Thyroid gland (tissue), 4 donors: Measurements from ENCODE around the gene SPRR4. TPM values are rescaled to one million over a fixed set of nuclear protein-coding genes. Genes with fewer than 3 reads are reported as not detected.

Experiments used
- DNase-seq, 2 donors: peaks; one replicate each; pipeline ENCODE4 v3.0.0-alpha.2; 2019
- H3K27ac ChIP-seq, 3 donors: fragments of 200-600 bp; sonication (generic); 1 replicate in 2 of 3; 2 replicates in 1 of 3; pipeline ENCODE4 v1.5.1; 2016 to 2019; ENCODE audit warnings: mild to moderate bottlenecking in 1 of 3, moderate library complexity in 1 of 3
- H3K27me3 ChIP-seq: fragments of 200-600 bp; sonication (generic); one replicate; pipeline ENCODE4 v1.5.1; 2019
- H3K36me3 ChIP-seq, 2 donors: fragments of 200-600 bp; sonication (generic); one replicate each; pipeline ENCODE4 v1.5.1; 2016 to 2019
- H3K4me1 ChIP-seq, 2 donors: fragments of 200-600 bp; sonication (generic); one replicate each; pipeline ENCODE4 v1.5.1; 2017 to 2019
- H3K4me3 ChIP-seq, 3 donors: fragments of 200-600 bp; sonication (generic); replicated peaks in 1 of 3; 1 replicate in 2 of 3; 2 replicates in 1 of 3; pipeline ENCODE4 v1.5.1; 2016; ENCODE audit warnings: mild to moderate bottlenecking in 1 of 3
- H3K9me3 ChIP-seq: fragments of 200-600 bp; sonication (generic); one replicate; pipeline ENCODE4 v1.5.1; 2017
- CTCF ChIP-seq, 6 experiments: fragments of 200-600 bp in 3 of 6; fragments of 450-650 bp in 3 of 6; sonication (generic) in 3 of 6; IDR thresholded peaks; one replicate each; pipeline ENCODE4 v1.5.1; 2016 to 2019; ENCODE audit warnings: antibody characterized with exemption in 6 of 6, mild to moderate bottlenecking in 2 of 6, inconsistent platforms in 1 of 6, moderate library complexity in 1 of 6
- POLR2A ChIP-seq, 2 donors: fragments of 450-650 bp; IDR thresholded peaks; one replicate each; pipeline ENCODE4 v1.6.1; 2017; ENCODE audit warnings: antibody characterized with exemption in 2 of 2, mild to moderate bottlenecking in 2 of 2, moderate library complexity in 1 of 2
- WGBS, 2 donors: methylation state at CpG; one replicate each; pipeline ENCODE4 v1.1.5; 2017; 5-methylcytosine and 5-hydroxymethylcytosine counted together
- intact Hi-C: fragments of 100-400 bp; cut with DNase I; formaldehyde crosslinking; loops from one replicate; pipeline ENCODE4 v1.15.1; 2023
- total RNA-seq, 4 donors: library from RNA; depleted of rRNA; stranded (reverse); fragments of >200 nt; gene quantifications; one replicate each; pipeline ENCODE4 v1.2.3, GENCODE V29; 2016

SPRR4 gene
- total RNA-seq, 4 donors from 2014 or later, result not detected

GRCh38 chr1:152946651-152947256 lies 23.7 kb upstream of the SPRR4 start, which contains the start of gene SPRR5:
Gene SPRR5, plus strand, starts transcription at chr1:152947206. Its CDS starts 1,349 bp downstream, at chr1:152948555.
- Histone ChIP-seq H3K4me1 (no peaks in the 10 kb centered on the region), H3K27me3 (no peaks in the 10 kb centered on the region), H3K36me3 (no peaks in the 10 kb centered on the region), H3K9me3 (no peaks in the 10 kb centered on the region), H3K4me3 (no peak within 1 kb of the TSS), H3K27ac (no peak within 1 kb of the TSS)
- TF ChIP-seq POLR2A (IDR thresholded peaks at IDR 0.05), result no peak
- TF ChIP-seq CTCF (IDR thresholded peaks at IDR 0.05), result no peak
- intact Hi-C loops, result no loop called here
- DNase-seq, result no peak
- WGBS, 2 donors, result 79 to 88% methylated on average over 4 of the region's 4 CpGs

- Histone ChIP-seq H3K4me1 (no peaks in the 10 kb centered on the region), H3K36me3 (no peaks in the 10 kb centered on the region), H3K27me3 (no peaks in the 10 kb centered on the region), H3K4me3 (no peak overlapping the region), H3K27ac (no peak overlapping the region), H3K9me3 (no peaks in the 10 kb centered on the region)
- TF ChIP-seq CTCF (IDR thresholded peaks at IDR 0.05), result no peak
- no peak for TF ChIP-seq POLR2A (IDR thresholded peaks at IDR 0.05)
- no peak for DNase-seq
- intact Hi-C loops, result no loop called here
- WGBS, 2 donors, result 79 to 83% methylated on average over 5 of the region's 5 CpGs
These were observed 18.7 kb upstream of the SPRR4 start for GRCh38 chr1:152951711-152952110.

- Histone ChIP-seq H3K4me3 (no peak overlapping the region), H3K4me1 (no peaks in the 10 kb centered on the region), H3K27me3 (no peaks in the 10 kb centered on the region), H3K36me3 (no peaks in the 10 kb centered on the region), H3K9me3 (no peaks in the 10 kb centered on the region), H3K27ac (no peak overlapping the region)
- WGBS, 2 donors, result 68 to 70% methylated on average over 7 of the region's 7 CpGs
- intact Hi-C loops, result no loop called here
- no peak for TF ChIP-seq CTCF (IDR thresholded peaks at IDR 0.05)
- no peak for TF ChIP-seq POLR2A (IDR thresholded peaks at IDR 0.05)
- DNase-seq, result no peak
These were observed 16.7 kb upstream of the SPRR4 start for GRCh38 chr1:152953761-152954160.

- 89 to 92% methylated on average over 6 of the region's 6 CpGs for WGBS, 2 donors
- no peak for DNase-seq
- no peaks in the 10 kb centered on the region for H3K9me3 ChIP-seq
- no peak for TF ChIP-seq CTCF (IDR thresholded peaks at IDR 0.05)
- no peak for TF ChIP-seq POLR2A (IDR thresholded peaks at IDR 0.05)
- no peak overlapping the region for H3K27ac ChIP-seq
- no peaks in the 10 kb centered on the region for H3K36me3 ChIP-seq
- no peaks in the 10 kb centered on the region for H3K4me1 ChIP-seq
- no peak overlapping the region for H3K4me3 ChIP-seq
- intact Hi-C loops, result no loop called here
- H3K27me3 ChIP-seq, result no peaks in the 10 kb centered on the region
These were observed 16.0 kb upstream of the SPRR4 start for GRCh38 chr1:152954436-152954835.

- H3K36me3 ChIP-seq, result no peaks in the 10 kb centered on the region
- TF ChIP-seq POLR2A (IDR thresholded peaks at IDR 0.05) (no peak), CTCF (IDR thresholded peaks at IDR 0.05) (no peak)
- DNase-seq, result no peak
- no peaks in the 10 kb centered on the region for H3K27me3 ChIP-seq
- no peak overlapping the region for H3K4me3 ChIP-seq
- 82 to 91% methylated on average over 3 of the region's 3 CpGs for WGBS, 2 donors
- H3K27ac ChIP-seq, result no peak overlapping the region
- no peaks in the 10 kb centered on the region for H3K9me3 ChIP-seq
- intact Hi-C loops, result no loop called here
- no peaks in the 10 kb centered on the region for H3K4me1 ChIP-seq
These were observed 12.9 kb upstream of the SPRR4 start for GRCh38 chr1:152957561-152957960.
